C4-2B (cell line): Measurements from ENCODE around the gene OTOP1.

Experiments
- ZFX ChIP-seq: fragments of 450-650 bp; IDR thresholded peaks from 2 replicates; pipeline ENCODE4 v1.6.1; 2017
- TF ChIP-seq, protein P1 (sequence below): fragments of 450-650 bp; conservative IDR thresholded peaks from 2 replicates; pipeline ENCODE4 v1.5.1; 2017; ENCODE audit warnings: mild to moderate bottlenecking

DNA sequence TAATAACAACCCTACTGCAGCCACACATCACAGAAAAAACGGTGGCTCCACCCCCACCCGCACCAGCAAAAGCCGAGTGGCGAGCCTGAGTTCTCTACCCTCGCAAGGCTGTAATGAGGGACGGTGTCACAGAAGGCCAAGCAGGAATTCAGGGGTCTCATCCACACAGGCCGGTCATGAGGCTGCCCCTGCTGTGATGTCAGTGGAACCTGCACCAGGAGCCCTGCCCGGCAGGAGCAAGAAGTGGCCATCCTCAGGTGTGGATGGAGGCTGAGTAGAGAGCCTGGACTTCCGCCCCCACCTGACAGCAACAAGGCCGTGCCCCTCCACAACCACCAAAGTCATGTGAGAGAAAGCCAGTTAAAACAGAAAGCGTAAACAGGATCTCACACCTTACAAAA, 42.6 kb upstream of the OTOP1 start:
- TF ChIP-seq, protein P1, sequence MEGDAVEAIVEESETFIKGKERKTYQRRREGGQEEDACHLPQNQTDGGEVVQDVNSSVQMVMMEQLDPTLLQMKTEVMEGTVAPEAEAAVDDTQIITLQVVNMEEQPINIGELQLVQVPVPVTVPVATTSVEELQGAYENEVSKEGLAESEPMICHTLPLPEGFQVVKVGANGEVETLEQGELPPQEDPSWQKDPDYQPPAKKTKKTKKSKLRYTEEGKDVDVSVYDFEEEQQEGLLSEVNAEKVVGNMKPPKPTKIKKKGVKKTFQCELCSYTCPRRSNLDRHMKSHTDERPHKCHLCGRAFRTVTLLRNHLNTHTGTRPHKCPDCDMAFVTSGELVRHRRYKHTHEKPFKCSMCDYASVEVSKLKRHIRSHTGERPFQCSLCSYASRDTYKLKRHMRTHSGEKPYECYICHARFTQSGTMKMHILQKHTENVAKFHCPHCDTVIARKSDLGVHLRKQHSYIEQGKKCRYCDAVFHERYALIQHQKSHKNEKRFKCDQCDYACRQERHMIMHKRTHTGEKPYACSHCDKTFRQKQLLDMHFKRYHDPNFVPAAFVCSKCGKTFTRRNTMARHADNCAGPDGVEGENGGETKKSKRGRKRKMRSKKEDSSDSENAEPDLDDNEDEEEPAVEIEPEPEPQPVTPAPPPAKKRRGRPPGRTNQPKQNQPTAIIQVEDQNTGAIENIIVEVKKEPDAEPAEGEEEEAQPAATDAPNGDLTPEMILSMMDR = no peak
- TF ChIP-seq ZFX = no peak
